HG02623 (cell line): ENCODE measurements around the gene ZNF519.
"Not testable (repeated sequence)": the region's sequence is repeated elsewhere in the genome, so short reads cannot be mapped to it uniquely, and the experiment has no call there.

ENCODE experiments used
- ATAC-seq: cut with Tn5 transposase; IDR thresholded peaks from one replicate; pipeline ENCODE4 v1.9.1; 2021; ENCODE audit warnings: moderate library complexity; ENCODE audit not compliant: unreplicated experiment

ZNF519 gene

DNA sequence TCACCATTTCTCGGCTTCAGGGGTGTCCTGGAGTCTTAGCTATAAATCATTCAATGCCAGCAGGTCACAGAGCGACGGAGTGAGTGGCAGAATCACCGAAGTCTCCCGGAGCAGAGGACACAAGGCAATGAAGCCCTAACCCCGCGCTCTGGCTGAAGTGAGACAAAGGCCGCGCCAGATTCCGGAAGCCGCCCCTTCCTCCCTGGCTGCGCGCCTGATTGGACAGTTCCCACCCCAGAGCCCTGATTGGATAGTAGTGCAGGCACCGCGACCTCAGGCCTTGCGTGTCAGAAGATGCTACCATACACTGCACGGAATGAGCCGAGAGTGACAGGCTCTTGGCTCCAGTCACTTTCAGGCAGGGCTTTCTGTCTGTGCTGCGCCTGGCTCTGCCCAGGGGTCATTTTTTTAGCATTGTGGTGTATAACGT lies at the start of gene ZNF519:
ZNF519 (minus strand) TSS at position 165 of the 430 bp plus-strand sequence; CDS start at position 7, 158 bp downstream.
- ATAC-seq: peak; percentile 100

DNA sequence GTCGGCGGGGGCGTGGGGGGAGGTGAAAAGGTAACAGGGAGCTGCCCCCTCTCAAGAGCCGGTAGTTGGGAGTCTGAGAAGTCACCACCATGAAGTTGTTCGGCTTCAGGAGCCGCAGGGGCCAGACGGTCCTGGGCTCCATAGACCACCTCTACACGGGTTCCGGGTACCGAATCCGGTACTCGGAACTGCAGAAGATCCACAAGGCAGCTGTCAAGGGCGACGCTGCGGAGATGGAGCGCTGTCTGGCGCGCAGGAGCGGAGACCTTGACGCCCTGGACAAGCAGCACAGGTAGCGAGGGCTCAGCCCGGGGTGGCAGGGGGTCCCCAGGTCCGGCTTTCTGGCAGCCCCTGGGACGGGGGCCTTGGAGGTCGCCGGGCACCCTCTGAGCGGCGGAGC lies 47.1 kb upstream of the ZNF519 start:
- ATAC-seq: no peak

DNA sequence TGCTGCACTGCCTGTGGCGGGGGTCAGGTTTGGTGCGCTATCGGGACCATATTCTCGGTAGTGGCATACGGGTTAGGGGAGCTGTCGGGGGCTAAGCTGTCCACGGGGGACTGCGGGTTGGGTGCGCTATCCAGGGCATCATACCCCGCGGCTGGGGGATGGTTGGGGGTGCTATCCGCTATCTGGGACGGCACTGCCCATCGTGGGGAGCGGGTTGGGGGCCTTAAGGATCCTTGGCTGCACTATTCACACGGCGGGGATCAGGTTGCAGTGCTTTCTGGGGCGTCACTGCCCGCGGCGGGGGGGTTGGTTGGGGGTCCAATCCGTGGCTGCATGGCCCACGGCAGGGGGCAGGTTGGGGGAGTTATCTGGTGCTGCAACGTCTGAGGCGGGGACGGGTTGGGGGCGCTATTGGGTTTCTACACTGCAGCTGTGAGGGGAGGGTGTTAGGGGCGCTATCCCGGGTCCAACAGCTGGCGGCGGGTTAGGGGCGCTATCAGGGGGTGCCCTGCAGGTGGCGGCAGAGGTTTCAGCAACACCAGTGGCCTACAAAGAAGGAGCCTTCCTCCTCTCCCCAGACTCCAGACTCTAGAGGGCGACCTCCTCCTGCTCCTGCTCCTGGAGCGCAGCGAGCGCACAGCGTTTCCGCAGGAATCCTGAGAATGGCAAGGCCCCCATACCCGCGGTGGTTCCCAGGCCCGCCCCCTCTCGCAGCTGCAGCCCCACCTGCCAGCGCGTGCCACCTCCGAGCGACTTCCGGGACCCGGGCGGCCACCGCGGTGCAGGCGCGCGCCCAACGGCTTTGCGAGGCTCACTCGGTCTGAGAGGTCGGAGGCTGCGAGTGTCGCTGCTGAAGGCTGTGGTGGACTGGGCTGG lies 46.3 kb upstream of the ZNF519 start:
- peak; percentile 92 for ATAC-seq

GRCh38 chr18:14177540-14178320 lies 45.5 kb upstream of the ZNF519 start:
- not testable (repeated sequence) for ATAC-seq

DNA sequence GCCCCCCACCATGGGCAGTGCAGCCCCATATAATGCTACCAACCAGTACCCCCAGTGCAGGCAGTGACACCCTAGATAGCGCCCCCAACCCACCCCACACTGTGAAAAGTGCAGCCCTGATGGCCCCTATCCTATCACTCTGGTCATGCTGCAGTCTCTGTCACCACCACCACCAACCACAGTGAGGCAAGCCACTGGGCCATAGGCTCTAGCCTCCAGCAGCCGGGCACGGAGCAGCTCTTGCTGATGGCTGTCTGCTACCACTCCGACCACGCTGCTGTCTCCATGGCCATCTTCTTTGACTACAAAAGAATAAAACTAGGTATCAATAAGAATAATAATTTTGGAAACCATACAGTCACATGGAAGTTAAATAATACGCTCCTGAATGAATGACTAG lies 43.2 kb upstream of the ZNF519 start:
- not testable (repeated sequence) for ATAC-seq

GRCh38 chr18:14174706-14175085 lies 42.5 kb upstream of the ZNF519 start:
- no peak for ATAC-seq

- ATAC-seq: not testable (repeated sequence)
Measured at GRCh38 chr18:14174002-14174705, 41.9 kb upstream of the ZNF519 start.

DNA sequence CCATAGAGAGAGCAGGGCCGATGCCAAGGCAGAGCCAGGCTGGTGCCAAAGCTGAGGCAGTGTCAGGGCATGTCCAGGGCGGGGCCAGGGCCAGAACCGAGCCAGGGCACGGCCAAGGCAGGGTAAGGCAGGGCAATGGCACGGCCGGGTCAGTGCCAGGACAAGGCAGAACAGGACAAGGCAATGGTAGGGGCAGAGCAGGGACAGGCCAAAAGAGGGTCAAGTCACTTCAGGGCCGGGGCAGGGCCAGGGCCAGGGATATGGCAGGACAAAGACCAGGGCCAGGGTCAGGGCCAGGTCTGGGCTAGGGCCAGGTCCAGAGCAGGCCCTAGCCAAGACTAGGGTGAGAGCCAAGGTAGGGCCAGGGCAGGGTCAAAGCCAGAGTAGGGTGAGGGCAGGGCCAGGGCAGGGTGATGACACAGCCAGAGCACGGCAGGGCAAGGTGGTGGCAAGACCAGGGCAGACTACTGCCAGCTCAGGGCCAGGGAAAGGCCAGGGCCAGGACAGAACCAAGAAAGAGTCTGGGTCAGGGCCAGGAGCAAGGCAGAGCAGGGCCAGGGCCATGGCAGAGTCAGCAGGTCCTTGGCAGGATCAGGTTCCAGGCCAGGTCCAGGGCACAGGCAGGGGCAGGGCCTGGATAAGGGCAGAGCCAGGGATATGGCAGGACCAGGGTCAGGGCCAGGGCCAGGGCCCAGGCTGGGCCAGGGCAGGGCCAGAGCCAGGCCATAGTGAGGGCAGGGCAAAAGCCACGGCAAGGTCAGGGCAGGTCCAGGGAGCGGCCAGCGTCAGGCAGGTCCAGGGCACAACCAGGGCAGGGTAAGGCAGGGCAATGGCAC lies 41.1 kb upstream of the ZNF519 start:
- ATAC-seq: not testable (repeated sequence)

DNA sequence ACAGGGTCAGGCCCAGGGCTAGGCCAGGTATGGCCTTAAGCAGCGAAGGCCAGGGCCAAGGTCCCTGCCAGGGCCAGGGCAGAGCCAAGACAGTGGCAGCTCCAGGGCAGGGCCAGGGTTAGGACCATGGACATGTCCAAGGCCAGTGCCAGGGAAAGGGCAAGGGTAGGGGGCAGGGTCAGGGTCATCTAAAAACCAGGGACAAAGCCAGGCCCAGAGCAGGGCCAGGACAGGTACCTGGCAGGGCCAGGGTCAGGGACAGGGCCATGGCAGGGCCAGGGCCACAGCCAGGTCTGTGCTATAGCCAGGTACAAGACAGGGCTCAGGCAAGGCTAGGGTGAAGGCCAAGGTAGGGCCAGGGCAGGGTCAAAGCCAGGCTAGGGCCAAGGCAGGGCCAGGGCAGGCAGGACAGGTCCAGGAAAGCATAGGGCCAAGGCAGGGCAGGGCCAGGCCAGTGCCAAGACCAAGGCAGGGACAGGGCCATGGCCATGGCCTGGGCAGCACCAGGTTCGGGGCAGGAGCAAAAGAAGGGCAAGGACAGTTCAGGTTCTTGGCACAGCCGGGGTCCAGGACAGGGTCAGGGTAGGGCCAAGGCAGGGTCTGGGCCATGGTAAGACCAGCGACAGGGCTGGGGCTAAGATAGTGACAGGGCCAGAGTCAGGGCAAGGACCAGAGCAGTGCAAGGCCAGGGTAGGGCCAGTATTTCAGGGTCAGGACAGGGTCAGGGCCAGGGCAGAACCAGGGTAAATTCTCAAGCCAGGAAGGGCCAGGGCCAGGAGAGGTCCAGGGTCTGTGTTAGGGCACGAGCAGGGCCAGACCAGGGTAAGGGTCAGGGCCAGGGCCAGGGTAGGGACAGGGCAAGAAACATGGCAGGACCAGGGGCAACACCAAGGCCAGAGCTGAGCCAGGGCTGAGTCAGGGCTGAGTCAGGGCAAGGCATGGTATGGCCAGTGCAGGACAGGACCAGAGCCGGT lies 40.2 kb upstream of the ZNF519 start:
- not testable (repeated sequence) for ATAC-seq

GRCh38 chr18:14171301-14172141 lies 39.3 kb upstream of the ZNF519 start:
- not testable (repeated sequence) for ATAC-seq

DNA sequence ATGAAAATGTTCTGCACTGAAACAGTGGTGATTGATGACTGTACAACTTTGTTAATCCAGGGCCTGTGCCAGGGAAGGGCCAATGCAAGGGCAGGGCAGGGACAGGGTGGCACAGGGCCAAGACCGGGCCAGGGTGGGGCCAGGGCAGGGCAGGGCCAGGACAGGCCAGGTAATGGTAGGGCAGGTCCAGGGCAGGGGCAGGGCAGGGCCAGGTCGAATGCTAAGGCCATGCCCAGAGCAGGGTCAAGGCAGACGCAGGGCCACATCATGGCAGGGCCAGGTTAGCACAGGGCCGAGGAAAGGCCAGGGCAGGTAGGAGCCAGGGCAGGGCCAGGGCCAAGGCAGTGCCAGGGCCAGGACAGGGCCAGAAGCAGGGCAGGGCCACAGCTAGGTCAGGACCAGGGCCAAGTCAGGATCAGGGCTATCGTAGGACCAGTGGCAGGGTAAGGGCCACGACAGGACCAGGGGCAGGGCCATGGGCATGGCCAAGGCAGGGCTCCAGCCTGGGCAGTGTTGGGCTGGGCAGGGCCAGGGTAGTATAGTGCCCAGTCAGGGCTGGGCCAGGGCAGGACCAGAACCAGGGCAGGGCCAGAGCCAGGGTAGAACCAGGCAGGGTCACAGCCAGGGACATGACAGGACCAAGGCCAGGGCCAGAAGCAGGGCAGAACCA lies 38.3 kb upstream of the ZNF519 start:
- not testable (repeated sequence) for ATAC-seq

- ATAC-seq: not testable (repeated sequence)
Measured at GRCh38 chr18:14162915-14163314, 30.7 kb upstream of the ZNF519 start.

DNA sequence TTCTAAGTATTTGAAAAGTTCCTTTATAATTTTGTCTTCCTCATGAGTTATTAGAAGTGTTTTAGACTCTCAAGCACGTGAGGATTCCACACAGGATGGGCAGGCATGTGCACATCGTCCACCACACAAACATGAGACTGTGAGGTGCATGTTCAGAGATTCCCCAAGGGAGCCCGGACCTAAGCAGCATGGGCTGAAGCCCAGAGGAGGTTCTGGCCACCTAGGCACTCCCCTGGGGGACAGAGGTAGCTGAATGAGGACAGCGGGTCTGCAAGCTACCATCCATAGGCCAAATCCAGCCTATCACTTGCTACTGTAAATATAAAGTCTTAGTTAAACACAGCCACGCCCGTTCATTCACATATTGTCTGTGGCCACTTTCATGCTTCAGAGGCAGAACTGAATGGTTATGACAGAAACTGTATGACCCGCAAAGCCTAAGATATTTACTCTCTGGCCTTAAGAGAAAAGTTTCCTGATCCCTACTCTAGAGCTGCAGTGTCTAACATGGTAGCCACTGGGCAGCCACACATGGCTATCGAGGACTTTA lies 19.4 kb upstream of the ZNF519 start:
- not testable (repeated sequence) for ATAC-seq

- ATAC-seq: not testable (repeated sequence)
Measured at GRCh38 chr18:14150766-14151165, 18.5 kb upstream of the ZNF519 start.

GRCh38 chr18:14149916-14150420 lies 17.7 kb upstream of the ZNF519 start:
- ATAC-seq: not testable (repeated sequence)

- ATAC-seq: not testable (repeated sequence)
Measured at GRCh38 chr18:14149121-14149850, 17.1 kb upstream of the ZNF519 start.
